Measurements from ENCODE around the gene TRPM2. TPM values are rescaled to one million over a fixed set of nuclear protein-coding genes. Genes with fewer than 3 reads are reported as not detected.
"Not testable (repeated sequence)": the region's sequence is repeated elsewhere in the genome, so short reads cannot be mapped to it uniquely, and the experiment has no call there.

The TRPM2 gene
- total and polyA plus RNA-seq, 4 experiments from 2014 or later: 0.37 to 1.7 (median 1.3) TPM; not detected in 1

- H3K4me1 ChIP-seq (ENCODE audit: insufficient read depth, low read length): peaks cover 37% of the 10 kb centered on the region
- no peak overlapping the region for H3K27ac Mint-ChIP-seq
- intact Hi-C loops (cut with micrococcal nuclease): no loop called here
Measured at GRCh38 chr21:44356636-44357035, 3.2 kb downstream of the TRPM2 start.

DNA sequence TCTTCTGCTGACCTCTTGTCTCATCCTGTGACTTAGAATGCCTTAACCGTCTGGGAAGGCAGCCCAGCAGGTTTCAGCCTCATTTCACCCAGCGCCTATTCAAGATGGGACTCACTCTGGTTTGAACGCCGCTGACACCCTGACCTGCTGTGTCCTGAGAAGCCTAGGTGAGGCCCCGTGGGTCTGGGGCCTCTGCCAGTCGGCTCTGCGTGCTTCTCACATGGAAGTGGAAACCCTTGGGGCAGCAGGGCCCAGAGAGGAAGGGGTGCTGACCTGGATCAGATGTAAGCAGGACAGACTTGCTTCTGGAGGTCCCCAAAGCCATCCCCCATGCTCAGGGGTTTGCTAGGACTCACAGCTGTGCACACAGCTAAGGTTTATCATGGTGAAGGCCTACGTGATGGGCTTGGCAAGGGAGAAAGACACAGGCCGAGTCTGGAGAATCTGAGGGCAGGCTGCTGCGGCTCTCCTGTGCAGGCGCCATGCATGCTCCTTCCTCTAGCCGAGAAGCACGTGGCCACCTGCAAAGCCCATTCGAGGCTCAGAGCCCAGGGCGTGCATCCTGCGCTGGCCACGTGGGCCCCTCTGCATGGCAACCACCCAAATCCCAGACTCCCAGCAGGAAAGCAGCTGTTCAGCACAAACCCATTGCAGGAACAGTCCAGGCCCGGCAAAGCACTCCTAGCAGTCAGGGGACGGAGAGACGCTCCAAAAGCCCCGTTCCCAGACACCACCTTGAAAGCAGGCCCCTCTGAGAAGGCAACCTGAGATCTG is 3.8 kb downstream of the TRPM2 start:
- Histone ChIP-seq H3K27me3 (ENCODE audit: insufficient read depth, low read length) (no peaks in the 10 kb centered on the region), H3K9me3 (ENCODE audit: control insufficient read depth in 1 of 2, low read length in 2 of 2) (no peaks in the 10 kb centered on the region), H3K4me1 (ENCODE audit: insufficient read depth, low read length) (peaks cover 36% of the 10 kb centered on the region), H3K4me3 (ENCODE audit: low read length in 2 of 2) (no peak overlapping the region), H3K36me3 (ENCODE audit: insufficient read depth, low read length) (no peaks in the 10 kb centered on the region), H3K27ac (ENCODE audit: low read depth, low read length) (no peak overlapping the region)
- Mint-ChIP-seq H3K4me3 (no peak overlapping the region), H3K9me3 (no peaks in the 10 kb centered on the region), H3K36me3 (no peaks in the 10 kb centered on the region), H3K27me3 (peaks cover 0 to 3% of the 10 kb centered on the region in 2 donors), H3K27ac (no peak overlapping the region), H3K4me1 (peaks cover 25 to 55% (median 36%) of the 10 kb centered on the region in 4 donors)
- POLR2A ChIA-PET (ENCODE audit: partially characterized antibody): no interaction called here
- intact Hi-C loops (cut with micrococcal nuclease): no loop called here
- DNase-seq: no peak
- CTCF ChIA-PET (ENCODE audit: partially characterized antibody): no interaction called here

More at GRCh38 chr21:44356636-44357035, 3.2 kb downstream of the TRPM2 start:
- Mint-ChIP-seq H3K4me3 (no peak overlapping the region), H3K4me1 (peaks cover 25 to 55% (median 37%) of the 10 kb centered on the region in 4 donors), H3K9me3 (no peaks in the 10 kb centered on the region), H3K36me3 (no peaks in the 10 kb centered on the region), H3K27me3 (peaks cover 0 to 3% of the 10 kb centered on the region in 2 donors)
- no peaks in the 10 kb centered on the region for H3K9me3 ChIP-seq (ENCODE audit: control insufficient read depth in 1 of 2, low read length in 2 of 2)
- H3K36me3 ChIP-seq (ENCODE audit: insufficient read depth, low read length): no peaks in the 10 kb centered on the region
- ChIA-PET POLR2A (ENCODE audit: partially characterized antibody) (no interaction called here), CTCF (ENCODE audit: partially characterized antibody) (no interaction called here)
- H3K4me3 ChIP-seq (ENCODE audit: low read length in 2 of 2): no peak overlapping the region
- H3K27ac ChIP-seq (ENCODE audit: low read depth, low read length): no peak overlapping the region
- no peak for DNase-seq
- no peaks in the 10 kb centered on the region for H3K27me3 ChIP-seq (ENCODE audit: insufficient read depth, low read length)

GRCh38 chr21:44359396-44359795 is 6.0 kb downstream of the TRPM2 start:
- H3K4me1 Mint-ChIP-seq: peaks cover 15 to 33% (median 18%) of the 10 kb centered on the region in 4 donors
- intact Hi-C loops (cut with micrococcal nuclease): no loop called here
- H3K36me3 Mint-ChIP-seq: peaks cover 0 to 8% of the 10 kb centered on the region in 2 donors
- Histone ChIP-seq H3K4me3 (ENCODE audit: low read length in 2 of 2) (no peak overlapping the region), H3K9me3 (ENCODE audit: control insufficient read depth in 1 of 2, low read length in 2 of 2) (peaks cover 0 to 7% of the 10 kb centered on the region in 2 donors), H3K27me3 (ENCODE audit: insufficient read depth, low read length) (no peaks in the 10 kb centered on the region), H3K36me3 (ENCODE audit: insufficient read depth, low read length) (no peaks in the 10 kb centered on the region), H3K4me1 (ENCODE audit: insufficient read depth, low read length) (peaks cover 15% of the 10 kb centered on the region), H3K27ac (ENCODE audit: low read depth, low read length) (no peak overlapping the region)
- peaks cover 0 to 10% (median 9%) of the 10 kb centered on the region in 8 donors for H3K9me3 Mint-ChIP-seq
- DNase-seq: no peak
- no peaks in the 10 kb centered on the region for H3K27me3 Mint-ChIP-seq
- POLR2A ChIA-PET (ENCODE audit: partially characterized antibody): no interaction called here
- H3K27ac Mint-ChIP-seq: peak overlapping the region in 1 of 7 donors; percentile 25
- CTCF ChIA-PET (ENCODE audit: partially characterized antibody): no interaction called here
- no peak overlapping the region for H3K4me3 Mint-ChIP-seq

GRCh38 chr21:44360159-44360558 is 6.7 kb downstream of the TRPM2 start:
- Histone ChIP-seq H3K4me3 (ENCODE audit: low read length in 2 of 2) (no peak overlapping the region), H3K27me3 (ENCODE audit: insufficient read depth, low read length) (no peaks in the 10 kb centered on the region), H3K36me3 (ENCODE audit: insufficient read depth, low read length) (no peaks in the 10 kb centered on the region), H3K27ac (ENCODE audit: low read depth, low read length) (no peak overlapping the region), H3K9me3 (ENCODE audit: control insufficient read depth in 1 of 2, low read length in 2 of 2) (peaks cover 0 to 7% of the 10 kb centered on the region in 2 donors), H3K4me1 (ENCODE audit: insufficient read depth, low read length) (peaks cover 7% of the 10 kb centered on the region)
- Mint-ChIP-seq H3K4me1 (peaks cover 10 to 25% (median 12%) of the 10 kb centered on the region in 4 donors), H3K27ac (no peak overlapping the region), H3K27me3 (no peaks in the 10 kb centered on the region), H3K36me3 (peaks cover 0 to 8% of the 10 kb centered on the region in 2 donors), H3K9me3 (peaks cover 0 to 10% (median 9%) of the 10 kb centered on the region in 8 donors), H3K4me3 (no peak overlapping the region)
- POLR2A ChIA-PET (ENCODE audit: partially characterized antibody): interaction anchor here (1.0 kb wide), 1 partner anchor 21 kb away, joined by 3 read pairs; the partner anchor contains the start of gene CFAP410
- intact Hi-C loops (cut with micrococcal nuclease): no loop called here
- CTCF ChIA-PET (ENCODE audit: partially characterized antibody): interaction anchor here (0.7 kb wide), 1 partner anchor 16 kb away, joined by 3 read pairs; no protein-coding TSS in a partner anchor
- no peak for DNase-seq

- H3K27me3 Mint-ChIP-seq; H3K4me1 ChIP-seq (ENCODE audit: insufficient read depth, low read length); H3K36me3 Mint-ChIP-seq; H3K9me3 ChIP-seq (ENCODE audit: control insufficient read depth in 1 of 2, low read length in 2 of 2); DNase-seq; H3K27ac ChIP-seq (ENCODE audit: low read depth, low read length); H3K27me3 ChIP-seq (ENCODE audit: insufficient read depth, low read length); H3K4me3 ChIP-seq (ENCODE audit: low read length in 2 of 2); H3K4me3 Mint-ChIP-seq; H3K27ac Mint-ChIP-seq; H3K36me3 ChIP-seq (ENCODE audit: insufficient read depth, low read length); CTCF ChIA-PET (ENCODE audit: partially characterized antibody); POLR2A ChIA-PET (ENCODE audit: partially characterized antibody); intact Hi-C loops (cut with micrococcal nuclease): not testable (repeated sequence)
- Mint-ChIP-seq H3K9me3 (peaks cover 0 to 10% (median 9%) of the 10 kb centered on the region in 8 donors), H3K4me1 (peaks cover 0 to 12% (median 4%) of the 10 kb centered on the region in 4 donors)
Measured at GRCh38 chr21:44361903-44362302, 8.5 kb downstream of the TRPM2 start.

DNA sequence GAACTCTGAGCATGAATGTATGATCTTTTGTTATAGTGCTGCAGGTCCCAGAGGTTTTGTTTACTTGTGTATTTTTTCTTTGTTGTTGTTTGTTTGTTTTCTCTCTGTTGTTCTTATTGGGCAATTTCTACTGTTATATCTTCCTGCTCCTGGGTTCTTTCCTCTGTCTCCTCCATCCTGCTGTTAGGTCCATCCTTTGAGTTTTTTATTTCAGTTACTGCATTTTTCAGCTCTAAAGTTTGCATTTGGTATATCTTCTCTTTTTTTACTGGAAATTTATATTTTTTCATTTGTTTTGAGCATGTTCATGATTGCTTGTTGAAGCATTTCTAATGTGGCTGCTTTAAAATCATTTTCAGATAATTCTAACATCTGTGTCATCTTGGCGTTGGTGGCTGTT is 9.9 kb downstream of the TRPM2 start:
- Mint-ChIP-seq H3K27me3 (peaks cover 0 to 2% of the 10 kb centered on the region in 2 donors), H3K4me1 (peaks cover 0 to 16% (median 4%) of the 10 kb centered on the region in 4 donors), H3K36me3 (peaks cover 0 to 8% of the 10 kb centered on the region in 2 donors), H3K9me3 (peaks cover 0 to 10% (median 9%) of the 10 kb centered on the region in 8 donors), H3K27ac (no peak overlapping the region), H3K4me3 (no peak overlapping the region)
- Histone ChIP-seq H3K4me1 (ENCODE audit: insufficient read depth, low read length) (no peaks in the 10 kb centered on the region), H3K9me3 (ENCODE audit: control insufficient read depth in 1 of 2, low read length in 2 of 2) (peaks cover 0 to 7% of the 10 kb centered on the region in 2 donors), H3K27me3 (ENCODE audit: insufficient read depth, low read length) (no peaks in the 10 kb centered on the region), H3K4me3 (ENCODE audit: low read length in 2 of 2) (no peak overlapping the region), H3K36me3 (ENCODE audit: insufficient read depth, low read length) (no peaks in the 10 kb centered on the region), H3K27ac (ENCODE audit: low read depth, low read length) (no peak overlapping the region)
- POLR2A ChIA-PET (ENCODE audit: partially characterized antibody): no interaction called here
- CTCF ChIA-PET (ENCODE audit: partially characterized antibody): no interaction called here
- no peak for DNase-seq
- intact Hi-C loops (cut with micrococcal nuclease): no loop called here

GRCh38 chr21:44364151-44365053 is 11.0 kb downstream of the TRPM2 start:
- no peak overlapping the region for H3K4me3 Mint-ChIP-seq
- peaks cover 0 to 7% of the 10 kb centered on the region in 2 donors for H3K9me3 ChIP-seq (ENCODE audit: control insufficient read depth in 1 of 2, low read length in 2 of 2)
- no peak for DNase-seq

More at GRCh38 chr21:44364151-44365053, 11.0 kb downstream of the TRPM2 start:
- intact Hi-C loops (cut with micrococcal nuclease): no loop called here
- no peak overlapping the region for H3K4me3 ChIP-seq (ENCODE audit: low read length in 2 of 2)
- ChIA-PET CTCF (ENCODE audit: partially characterized antibody) (no interaction called here), POLR2A (ENCODE audit: partially characterized antibody) (no interaction called here)
- Mint-ChIP-seq H3K27me3 (peaks cover 0 to 2% of the 10 kb centered on the region in 2 donors), H3K27ac (no peak overlapping the region), H3K36me3 (peaks cover 0 to 8% of the 10 kb centered on the region in 2 donors), H3K9me3 (peaks cover 0 to 10% (median 9%) of the 10 kb centered on the region in 8 donors), H3K4me1 (peaks cover 0 to 11% (median 4%) of the 10 kb centered on the region in 4 donors)
- no peaks in the 10 kb centered on the region for H3K27me3 ChIP-seq (ENCODE audit: insufficient read depth, low read length)
- no peaks in the 10 kb centered on the region for H3K4me1 ChIP-seq (ENCODE audit: insufficient read depth, low read length)
- no peak overlapping the region for H3K27ac ChIP-seq (ENCODE audit: low read depth, low read length)
- H3K36me3 ChIP-seq (ENCODE audit: insufficient read depth, low read length): no peaks in the 10 kb centered on the region
